Measurements from ENCODE around the gene SFSWAP.

Gene SFSWAP

GRCh38 chr12:131692431-131692830 lies 18.5 kb upstream of the SFSWAP start:
- DNase-seq (ENCODE audit: insufficient read length, low spot score) (no peak), FAIRE-seq (no peak)

DNA sequence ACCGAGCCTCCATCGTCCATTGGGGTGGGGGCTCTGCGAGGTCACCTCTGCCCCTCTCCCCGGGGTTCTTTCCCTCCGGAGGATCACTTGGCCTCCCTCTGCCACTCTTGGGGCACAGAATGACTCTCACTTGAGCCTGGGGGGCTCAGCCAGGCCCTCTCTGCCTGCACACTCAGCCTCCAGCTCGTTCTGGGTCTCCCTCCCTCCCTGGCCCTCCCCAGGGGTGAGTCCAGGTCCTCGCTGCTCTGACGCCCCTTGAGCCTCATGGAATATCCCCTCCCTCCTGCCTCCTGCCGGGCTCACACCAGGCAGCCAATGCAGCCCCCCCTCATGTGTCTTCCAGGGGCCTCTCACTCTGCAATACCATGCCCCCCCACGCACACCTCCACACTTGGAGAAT lies 17.7 kb upstream of the SFSWAP start:
- TF ChIP-seq PAX5 (IDR thresholded peaks at IDR 0.05; ENCODE audit: insufficient read depth, low read length, severe bottlenecking), result no peak
- TF ChIP-seq SPI1 (IDR thresholded peaks at IDR 0.05; ENCODE audit: low read depth, low read length), result no peak
- TF ChIP-seq POLR2A (IDR thresholded peaks at IDR 0.05; ENCODE audit: low read depth, low read length), result no peak
- TF ChIP-seq POLR2AphosphoS5 (IDR thresholded peaks at IDR 0.05; ENCODE audit: low read depth, low read length), result no peak
- no peak for TF ChIP-seq POU2F2 (IDR thresholded peaks at IDR 0.05; ENCODE audit: low read depth, low read length)
- TF ChIP-seq TAF1 (IDR thresholded peaks at IDR 0.05; ENCODE audit: low read depth, low read length), result no peak
- FAIRE-seq (no peak), DNase-seq (ENCODE audit: insufficient read length, low spot score) (no peak)

More at GRCh38 chr12:131692431-131692830, 18.5 kb upstream of the SFSWAP start:
- no peak for TF ChIP-seq PAX5 (IDR thresholded peaks at IDR 0.05; ENCODE audit: insufficient read depth, low read length, severe bottlenecking)
- no peak for TF ChIP-seq TAF1 (IDR thresholded peaks at IDR 0.05; ENCODE audit: low read depth, low read length)
- no peak for TF ChIP-seq POU2F2 (IDR thresholded peaks at IDR 0.05; ENCODE audit: low read depth, low read length)
- no peak for TF ChIP-seq POLR2A (IDR thresholded peaks at IDR 0.05; ENCODE audit: low read depth, low read length)
- TF ChIP-seq SPI1 (IDR thresholded peaks at IDR 0.05; ENCODE audit: low read depth, low read length), result no peak
- no peak for TF ChIP-seq POLR2AphosphoS5 (IDR thresholded peaks at IDR 0.05; ENCODE audit: low read depth, low read length)

GRCh38 chr12:131694116-131694838 lies 16.6 kb upstream of the SFSWAP start:
- TF ChIP-seq TAF1 (IDR thresholded peaks at IDR 0.05; ENCODE audit: low read depth, low read length) (no peak), POU2F2 (IDR thresholded peaks at IDR 0.05; ENCODE audit: low read depth, low read length) (no peak), PAX5 (IDR thresholded peaks at IDR 0.05; ENCODE audit: insufficient read depth, low read length, severe bottlenecking) (no peak), POLR2A (IDR thresholded peaks at IDR 0.05; ENCODE audit: low read depth, low read length) (no peak), POLR2AphosphoS5 (IDR thresholded peaks at IDR 0.05; ENCODE audit: low read depth, low read length) (no peak), SPI1 (IDR thresholded peaks at IDR 0.05; ENCODE audit: low read depth, low read length) (no peak)
- FAIRE-seq, result no peak

GRCh38 chr12:131695968-131696367 lies 14.9 kb upstream of the SFSWAP start:
- no peak for TF ChIP-seq POU2F2 (IDR thresholded peaks at IDR 0.05; ENCODE audit: low read depth, low read length)
- TF ChIP-seq POLR2A (IDR thresholded peaks at IDR 0.05; ENCODE audit: low read depth, low read length), result no peak
- TF ChIP-seq SPI1 (IDR thresholded peaks at IDR 0.05; ENCODE audit: low read depth, low read length), result no peak
- no peak for TF ChIP-seq POLR2AphosphoS5 (IDR thresholded peaks at IDR 0.05; ENCODE audit: low read depth, low read length)
- TF ChIP-seq TAF1 (IDR thresholded peaks at IDR 0.05; ENCODE audit: low read depth, low read length), result no peak
- no peak for TF ChIP-seq PAX5 (IDR thresholded peaks at IDR 0.05; ENCODE audit: insufficient read depth, low read length, severe bottlenecking)
- FAIRE-seq (no peak), DNase-seq (ENCODE audit: insufficient read length, low spot score) (no peak)

More at GRCh38 chr12:131694116-131694838, 16.6 kb upstream of the SFSWAP start:
- no peak for DNase-seq (ENCODE audit: insufficient read length, low spot score)

GRCh38 chr12:131698286-131698685 lies 12.6 kb upstream of the SFSWAP start:
- FAIRE-seq (no peak), DNase-seq (ENCODE audit: insufficient read length, low spot score) (no peak)
- no peak for TF ChIP-seq POU2F2 (IDR thresholded peaks at IDR 0.05; ENCODE audit: low read depth, low read length)
- TF ChIP-seq POLR2AphosphoS5 (IDR thresholded peaks at IDR 0.05; ENCODE audit: low read depth, low read length), result no peak
- no peak for TF ChIP-seq TAF1 (IDR thresholded peaks at IDR 0.05; ENCODE audit: low read depth, low read length)
- TF ChIP-seq PAX5 (IDR thresholded peaks at IDR 0.05; ENCODE audit: insufficient read depth, low read length, severe bottlenecking), result no peak
- TF ChIP-seq POLR2A (IDR thresholded peaks at IDR 0.05; ENCODE audit: low read depth, low read length), result no peak
- TF ChIP-seq SPI1 (IDR thresholded peaks at IDR 0.05; ENCODE audit: low read depth, low read length), result no peak

DNA sequence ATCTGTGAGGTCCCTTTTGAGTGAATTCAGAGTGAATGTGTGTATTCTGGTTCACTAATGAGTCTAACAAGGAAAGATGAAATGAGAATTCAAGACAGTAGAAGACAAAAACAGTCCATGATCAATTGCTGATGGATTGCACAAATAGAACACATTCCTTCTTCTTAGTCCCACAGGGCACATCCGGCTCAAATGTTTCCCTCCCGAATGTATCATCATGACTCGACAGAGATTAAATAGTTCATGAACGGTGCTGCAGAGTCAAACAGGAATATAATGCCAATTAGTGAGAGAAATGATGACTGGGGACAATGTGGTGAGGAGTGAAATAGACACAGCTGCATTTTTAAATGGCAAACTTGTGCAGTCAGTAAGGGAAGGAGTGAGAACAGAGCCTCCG lies 11.5 kb upstream of the SFSWAP start:
- TF ChIP-seq POU2F2 (IDR thresholded peaks at IDR 0.05; ENCODE audit: low read depth, low read length) (no peak), POLR2A (IDR thresholded peaks at IDR 0.05; ENCODE audit: low read depth, low read length) (no peak), PAX5 (IDR thresholded peaks at IDR 0.05; ENCODE audit: insufficient read depth, low read length, severe bottlenecking) (no peak), SPI1 (IDR thresholded peaks at IDR 0.05; ENCODE audit: low read depth, low read length) (no peak), TAF1 (IDR thresholded peaks at IDR 0.05; ENCODE audit: low read depth, low read length) (no peak), POLR2AphosphoS5 (IDR thresholded peaks at IDR 0.05; ENCODE audit: low read depth, low read length) (no peak)
- FAIRE-seq, result no peak
- no peak for DNase-seq (ENCODE audit: insufficient read length, low spot score)

- FAIRE-seq (no peak), DNase-seq (ENCODE audit: insufficient read length, low spot score) (no peak)
- TF ChIP-seq PAX5 (IDR thresholded peaks at IDR 0.05; ENCODE audit: insufficient read depth, low read length, severe bottlenecking), result no peak
- TF ChIP-seq POU2F2 (IDR thresholded peaks at IDR 0.05; ENCODE audit: low read depth, low read length), result no peak
- TF ChIP-seq POLR2AphosphoS5 (IDR thresholded peaks at IDR 0.05; ENCODE audit: low read depth, low read length), result no peak
- no peak for TF ChIP-seq TAF1 (IDR thresholded peaks at IDR 0.05; ENCODE audit: low read depth, low read length)
Measured at GRCh38 chr12:131700271-131700670, 10.6 kb upstream of the SFSWAP start.

GRCh38 chr12:131701705-131702572 lies 9.0 kb upstream of the SFSWAP start:
- DNase-seq (ENCODE audit: insufficient read length, low spot score) (no peak), FAIRE-seq (no peak)
- TF ChIP-seq PAX5 (IDR thresholded peaks at IDR 0.05; ENCODE audit: insufficient read depth, low read length, severe bottlenecking) (no peak), POLR2AphosphoS5 (IDR thresholded peaks at IDR 0.05; ENCODE audit: low read depth, low read length) (no peak), SPI1 (IDR thresholded peaks at IDR 0.05; ENCODE audit: low read depth, low read length) (no peak), POU2F2 (IDR thresholded peaks at IDR 0.05; ENCODE audit: low read depth, low read length) (no peak), POLR2A (IDR thresholded peaks at IDR 0.05; ENCODE audit: low read depth, low read length) (no peak), TAF1 (IDR thresholded peaks at IDR 0.05; ENCODE audit: low read depth, low read length) (no peak)

DNA sequence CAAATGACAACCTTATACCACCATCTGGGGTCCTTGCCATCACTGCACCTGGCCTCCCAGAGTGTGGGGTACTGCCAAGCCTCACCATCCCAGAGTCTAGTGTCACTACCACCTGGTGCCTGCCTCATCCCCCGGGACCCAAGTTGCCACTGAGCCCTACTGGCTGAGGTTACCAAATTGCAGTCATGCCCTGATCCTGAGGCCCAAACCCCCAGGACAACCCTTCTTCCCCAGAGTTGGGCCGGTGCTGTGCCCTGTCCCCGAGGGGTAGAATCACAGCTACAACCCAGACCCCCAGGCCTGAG lies 8.4 kb upstream of the SFSWAP start:
- DNase-seq (ENCODE audit: insufficient read length, low spot score) (no peak), FAIRE-seq (no peak)
- no peak for TF ChIP-seq POLR2A (IDR thresholded peaks at IDR 0.05; ENCODE audit: low read depth, low read length)
- TF ChIP-seq POLR2AphosphoS5 (IDR thresholded peaks at IDR 0.05; ENCODE audit: low read depth, low read length), result no peak
- TF ChIP-seq TAF1 (IDR thresholded peaks at IDR 0.05; ENCODE audit: low read depth, low read length), result no peak
- TF ChIP-seq SPI1 (IDR thresholded peaks at IDR 0.05; ENCODE audit: low read depth, low read length), result no peak
- no peak for TF ChIP-seq PAX5 (IDR thresholded peaks at IDR 0.05; ENCODE audit: insufficient read depth, low read length, severe bottlenecking)
- no peak for TF ChIP-seq POU2F2 (IDR thresholded peaks at IDR 0.05; ENCODE audit: low read depth, low read length)

Measured in GM12891 (cell line).